ENCODE data around the gene RPH3AL. TPM values are rescaled to one million over a fixed set of nuclear protein-coding genes. Genes with fewer than 3 reads are reported as not detected.

RPH3AL gene
- total RNA-seq, 1 donor from 2014 or later: 44.2 TPM

DNA sequence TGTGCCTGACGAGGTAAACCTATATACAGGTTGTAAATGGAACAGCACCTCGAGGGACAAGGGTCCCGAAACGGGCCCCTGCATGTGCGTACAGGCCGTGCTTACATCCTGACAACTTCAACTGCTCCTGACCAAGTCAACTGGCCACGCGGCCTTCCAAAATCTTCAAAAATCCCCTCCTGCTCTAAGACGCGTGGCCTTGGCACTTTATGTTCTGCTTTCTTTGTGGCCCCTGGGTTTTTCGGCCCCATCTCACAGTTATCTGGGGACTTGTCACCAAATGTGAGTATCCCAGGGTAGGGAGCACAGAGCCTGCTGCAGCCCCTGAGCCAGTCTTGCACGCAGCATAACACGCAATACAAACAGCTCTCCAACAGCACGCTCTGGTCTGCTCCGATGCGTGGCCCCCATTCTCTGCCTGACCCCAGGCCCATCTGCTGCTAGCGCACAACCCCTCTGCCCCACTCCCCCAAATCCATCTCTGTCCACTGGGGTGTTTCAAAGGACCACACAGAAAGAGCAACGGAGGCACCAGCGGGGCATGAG lies 659 bp downstream of the RPH3AL start:
- Histone ChIP-seq H3K36me3 (no peaks in the 10 kb centered on the region), H3K27me3 (no peaks in the 10 kb centered on the region), H3K9me3 (no peaks in the 10 kb centered on the region), H3K27ac (peak overlapping the region; percentile 50 to 79), H3K4me3 (no peak overlapping the region), H3K4me1 (no peaks in the 10 kb centered on the region)
- TF ChIP-seq, protein P1, sequence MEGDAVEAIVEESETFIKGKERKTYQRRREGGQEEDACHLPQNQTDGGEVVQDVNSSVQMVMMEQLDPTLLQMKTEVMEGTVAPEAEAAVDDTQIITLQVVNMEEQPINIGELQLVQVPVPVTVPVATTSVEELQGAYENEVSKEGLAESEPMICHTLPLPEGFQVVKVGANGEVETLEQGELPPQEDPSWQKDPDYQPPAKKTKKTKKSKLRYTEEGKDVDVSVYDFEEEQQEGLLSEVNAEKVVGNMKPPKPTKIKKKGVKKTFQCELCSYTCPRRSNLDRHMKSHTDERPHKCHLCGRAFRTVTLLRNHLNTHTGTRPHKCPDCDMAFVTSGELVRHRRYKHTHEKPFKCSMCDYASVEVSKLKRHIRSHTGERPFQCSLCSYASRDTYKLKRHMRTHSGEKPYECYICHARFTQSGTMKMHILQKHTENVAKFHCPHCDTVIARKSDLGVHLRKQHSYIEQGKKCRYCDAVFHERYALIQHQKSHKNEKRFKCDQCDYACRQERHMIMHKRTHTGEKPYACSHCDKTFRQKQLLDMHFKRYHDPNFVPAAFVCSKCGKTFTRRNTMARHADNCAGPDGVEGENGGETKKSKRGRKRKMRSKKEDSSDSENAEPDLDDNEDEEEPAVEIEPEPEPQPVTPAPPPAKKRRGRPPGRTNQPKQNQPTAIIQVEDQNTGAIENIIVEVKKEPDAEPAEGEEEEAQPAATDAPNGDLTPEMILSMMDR (IDR thresholded peaks at IDR 0.05): no peak
- intact Hi-C loops (cut with DNase I): no loop called here
- peak in 1 of 2 donors; percentile 45 for DNase-seq (ENCODE audit: low spot score in 2 of 2)

DNA sequence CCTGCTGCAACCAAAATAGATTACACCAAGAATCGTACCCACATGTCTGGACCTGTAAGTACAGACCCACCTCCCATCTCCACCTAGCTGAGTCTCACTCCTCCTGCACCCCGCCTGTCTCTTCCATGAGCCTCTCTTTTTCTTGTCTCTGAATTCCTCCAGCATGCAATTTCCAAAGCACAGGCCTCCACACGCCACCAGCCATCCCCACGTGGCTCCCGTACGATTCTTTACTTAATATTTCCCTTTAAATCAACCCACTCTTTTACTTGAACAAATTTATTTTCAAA lies 1.2 kb downstream of the RPH3AL start:
- no peaks in the 10 kb centered on the region for H3K36me3 ChIP-seq
- H3K4me1 ChIP-seq: no peaks in the 10 kb centered on the region
- no peak overlapping the region for H3K4me3 ChIP-seq
- H3K9me3 ChIP-seq: no peaks in the 10 kb centered on the region
- intact Hi-C loops (cut with DNase I): no loop called here
- DNase-seq (ENCODE audit: low spot score in 2 of 2): no peak
- no peaks in the 10 kb centered on the region for H3K27me3 ChIP-seq
- TF ChIP-seq, protein P1 (IDR thresholded peaks at IDR 0.05): no peak
- peak overlapping the region in 1 of 2 donors; percentile 79 for H3K27ac ChIP-seq

DNA sequence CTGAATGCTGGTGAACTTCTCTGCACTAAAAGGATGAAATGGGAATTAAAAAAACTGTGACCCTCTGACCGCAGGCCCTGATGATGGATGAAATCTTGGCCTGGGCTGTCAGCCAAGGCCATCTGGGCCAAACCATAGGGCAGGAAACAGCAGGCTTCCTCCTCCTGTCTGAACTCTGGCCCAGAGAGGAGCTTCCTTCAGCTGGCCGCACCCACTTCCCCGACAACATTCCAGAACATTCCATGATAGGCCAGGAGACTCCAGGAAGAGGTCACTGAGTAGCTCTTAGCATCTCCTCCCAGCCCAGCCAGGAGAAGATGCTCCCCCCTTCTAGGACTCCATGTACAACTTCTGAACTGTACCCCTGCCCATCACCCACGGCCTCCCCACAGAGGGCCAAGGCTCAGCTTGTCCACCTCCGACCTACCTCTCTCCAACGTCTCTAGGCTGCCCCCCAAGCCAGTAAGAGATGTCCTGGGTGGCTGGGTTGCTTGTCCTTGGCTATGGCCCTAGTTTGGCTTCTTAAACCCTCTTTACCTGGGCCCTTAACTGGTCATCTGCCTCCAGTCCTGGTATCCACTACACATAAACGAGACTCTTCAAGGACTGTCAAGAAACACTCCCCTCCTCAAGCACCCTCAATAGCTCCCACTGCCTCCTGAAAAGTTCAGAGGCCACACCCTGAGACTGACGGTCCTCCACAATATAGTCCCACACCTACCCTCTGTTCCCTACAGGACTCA lies 1.7 kb downstream of the RPH3AL start:
- Histone ChIP-seq H3K4me3 (no peak overlapping the region), H3K9me3 (no peaks in the 10 kb centered on the region), H3K36me3 (no peaks in the 10 kb centered on the region), H3K4me1 (no peaks in the 10 kb centered on the region), H3K27ac (peak overlapping the region; percentile 29 to 79), H3K27me3 (no peaks in the 10 kb centered on the region)
- DNase-seq (ENCODE audit: low spot score in 2 of 2): peak; percentile 41 to 84
- intact Hi-C loops (cut with DNase I): no loop called here
- TF ChIP-seq, protein P1 (IDR thresholded peaks at IDR 0.05): no peak

DNA sequence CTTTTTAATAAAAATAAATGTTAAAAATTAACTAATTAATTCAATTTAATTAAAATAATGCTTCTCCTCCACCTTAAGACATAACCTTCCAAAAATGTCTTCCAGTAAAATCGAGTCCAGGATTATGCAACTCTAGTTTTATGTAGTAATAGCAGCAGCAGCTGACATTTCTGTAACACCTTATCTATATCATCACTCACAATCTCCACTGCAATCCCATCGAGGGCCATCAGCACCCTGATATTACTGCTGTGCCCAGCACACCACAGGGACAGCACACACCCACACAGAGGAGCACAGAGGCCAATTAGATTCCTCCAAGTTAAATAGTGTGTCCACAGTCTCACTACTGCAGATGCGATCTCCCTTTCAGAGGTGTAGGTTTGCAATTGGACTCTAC lies 2.9 kb downstream of the RPH3AL start:
- Histone ChIP-seq H3K9me3 (no peaks in the 10 kb centered on the region), H3K27me3 (no peaks in the 10 kb centered on the region), H3K4me1 (no peaks in the 10 kb centered on the region), H3K36me3 (no peaks in the 10 kb centered on the region), H3K4me3 (no peak overlapping the region), H3K27ac (peak overlapping the region; percentile 52 to 57)
- intact Hi-C loops (cut with DNase I): no loop called here
- TF ChIP-seq, protein P1 (IDR thresholded peaks at IDR 0.05): no peak
- DNase-seq (ENCODE audit: low spot score in 2 of 2): no peak

DNA sequence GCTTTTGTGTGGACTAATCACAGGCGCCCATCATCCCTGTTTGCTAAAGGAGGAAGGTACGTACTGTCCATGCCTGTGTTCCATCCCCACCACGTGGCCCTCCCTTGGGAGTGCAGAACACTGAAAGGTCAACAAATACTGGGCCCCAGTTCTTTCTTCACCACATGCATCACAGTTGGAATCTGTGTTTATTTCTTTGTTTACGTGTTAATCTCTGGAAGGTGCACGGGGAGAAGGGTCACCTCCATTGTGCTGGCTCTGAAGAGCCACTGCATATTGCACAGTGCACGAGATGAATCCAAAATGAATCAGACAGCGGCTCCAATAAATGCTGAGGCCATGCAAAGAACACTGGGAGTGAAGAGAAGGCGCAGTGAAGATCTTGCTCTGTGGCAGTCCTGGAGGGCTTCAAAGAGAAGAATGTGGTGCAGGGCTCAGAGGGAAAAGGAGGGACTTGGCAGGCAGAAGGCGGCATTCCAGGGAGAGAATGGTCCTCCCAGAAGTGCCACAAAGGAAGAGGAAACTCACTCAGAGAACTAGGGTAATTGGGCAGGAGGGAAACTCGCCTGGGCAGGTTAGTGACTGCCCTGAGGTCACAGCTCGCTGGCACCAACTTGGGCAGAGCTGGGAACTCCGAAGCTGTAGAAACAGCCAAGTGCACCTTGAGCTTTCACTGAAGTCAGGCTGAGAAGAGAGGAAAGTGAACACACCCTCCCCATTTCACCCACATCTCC lies 3.7 kb downstream of the RPH3AL start:
- no peak overlapping the region for H3K4me3 ChIP-seq
- H3K36me3 ChIP-seq: no peaks in the 10 kb centered on the region
- peak overlapping the region in 1 of 2 donors; percentile 52 for H3K27ac ChIP-seq
- no peaks in the 10 kb centered on the region for H3K9me3 ChIP-seq
- no peaks in the 10 kb centered on the region for H3K27me3 ChIP-seq
- TF ChIP-seq, protein P1 (IDR thresholded peaks at IDR 0.05): no peak
- H3K4me1 ChIP-seq: no peaks in the 10 kb centered on the region
- intact Hi-C loops (cut with DNase I): no loop called here
- DNase-seq (ENCODE audit: low spot score in 2 of 2): no peak

All from ascending aorta (tissue), 2 donors.